DOHH2 (cell line): Measurements from ENCODE around the gene CBLN1.

Source experiments
- H3F3A ChIP-seq: fragments of 200-600 bp; sonication (generic), shearing (Covaris generic); 2 replicates; pipeline ENCODE4 v1.6.0; 2016; ENCODE audit warnings: antibody characterized with exemption, mild to moderate bottlenecking; ENCODE audit not compliant: control insufficient read depth, insufficient read depth
- H3K27ac ChIP-seq: fragments of 200-600 bp; sonication (generic); 2 replicates; pipeline ENCODE4 v1.5.1; 2014; ENCODE audit warnings: low read depth, mild to moderate bottlenecking, low read length, moderate library complexity
- H3K27me3 ChIP-seq: fragments of 200-600 bp; sonication (generic); 2 replicates; pipeline ENCODE4 v1.6.1; 2014; ENCODE audit warnings: mild to moderate bottlenecking, low read length, mixed read lengths; ENCODE audit not compliant: control insufficient read depth
- H3K36me3 ChIP-seq: fragments of 200-600 bp; sonication (generic); 2 replicates; pipeline ENCODE4 v1.6.1; 2014; ENCODE audit warnings: mild to moderate bottlenecking, low read length, moderate library complexity, mixed read lengths; ENCODE audit not compliant: control insufficient read depth
- H3K4me1 ChIP-seq: fragments of 200-600 bp; sonication (generic); 2 replicates; pipeline ENCODE4 v1.6.1; 2014; ENCODE audit warnings: mild to moderate bottlenecking, low read length, mixed read lengths; ENCODE audit not compliant: control insufficient read depth
- H3K4me2 ChIP-seq: fragments of 200-600 bp; sonication (generic); 2 replicates; pipeline ENCODE4 v1.6.0; 2014; ENCODE audit warnings: mild to moderate bottlenecking, low read length, moderate library complexity
- H3K4me3 ChIP-seq: fragments of 200-600 bp; sonication (generic); 2 replicates; pipeline ENCODE4 v1.5.1; 2014; ENCODE audit warnings: mild to moderate bottlenecking, low read length, mixed read lengths
- H3K79me2 ChIP-seq: fragments of 200-600 bp; sonication (generic); 2 replicates; pipeline ENCODE4 v1.6.1; 2014; ENCODE audit warnings: mild to moderate bottlenecking, low read length, mixed read lengths; ENCODE audit not compliant: control insufficient read depth
- H3K9me2 ChIP-seq: fragments of 200-600 bp; sonication (generic); replicated peaks from 2 replicates; pipeline ENCODE4 v1.6.1; 2014; ENCODE audit warnings: mild to moderate bottlenecking, low read length, mixed read lengths; ENCODE audit not compliant: control insufficient read depth
- H3K9me3 ChIP-seq: fragments of 200-600 bp; sonication (generic); 2 replicates; pipeline ENCODE4 v1.6.1; 2014; ENCODE audit warnings: antibody characterized with exemption, low read length, mixed read lengths; ENCODE audit not compliant: control insufficient read depth, insufficient read depth
- H4K20me1 ChIP-seq: fragments of 200-600 bp; sonication (generic); 2 replicates; pipeline ENCODE4 v1.6.0; 2014; ENCODE audit warnings: low read depth, mild to moderate bottlenecking, antibody characterized with exemption, low read length, moderate library complexity; ENCODE audit not compliant: control insufficient read depth, insufficient read depth
- CTCF ChIP-seq: fragments of 200-600 bp; sonication (generic); IDR thresholded peaks from one replicate; pipeline ENCODE4 v1.5.1; 2014; ENCODE audit warnings: antibody characterized with exemption, mild to moderate bottlenecking, low read depth, low read length; ENCODE audit not compliant: poor library complexity, severe bottlenecking
- EZH2phosphoT487 ChIP-seq: fragments of 200-600 bp; sonication (generic); IDR thresholded peaks from 2 replicates; pipeline ENCODE4 v1.6.1; 2017; ENCODE audit warnings: borderline replicate concordance, mild to moderate bottlenecking, antibody characterized with exemption, low read length, moderate library complexity, mixed read lengths

Gene CBLN1

GRCh38 chr16:49327466-49327865 is 45.8 kb upstream of the CBLN1 start:
- Histone ChIP-seq H3K9me3 (no peaks in the 10 kb centered on the region), H3K4me1 (no peaks in the 10 kb centered on the region), H4K20me1 (no peaks in the 10 kb centered on the region), H3K4me2 (no peak overlapping the region), H3K9me2 (no peaks in the 10 kb centered on the region), H3K79me2 (no peaks in the 10 kb centered on the region), H3F3A (no peaks in the 10 kb centered on the region), H3K27me3 (no peaks in the 10 kb centered on the region), H3K27ac (no peak overlapping the region), H3K4me3 (no peak overlapping the region), H3K36me3 (no peaks in the 10 kb centered on the region)
- TF ChIP-seq CTCF: no peak
- no peak for TF ChIP-seq EZH2phosphoT487

GRCh38 chr16:49324703-49325102 is 43.1 kb upstream of the CBLN1 start:
- Histone ChIP-seq H3K79me2 (no peaks in the 10 kb centered on the region), H3K4me2 (no peak overlapping the region), H4K20me1 (no peaks in the 10 kb centered on the region), H3K9me3 (no peaks in the 10 kb centered on the region), H3K4me3 (no peak overlapping the region), H3F3A (no peaks in the 10 kb centered on the region), H3K36me3 (no peaks in the 10 kb centered on the region), H3K4me1 (no peaks in the 10 kb centered on the region), H3K27ac (no peak overlapping the region), H3K9me2 (no peaks in the 10 kb centered on the region), H3K27me3 (no peaks in the 10 kb centered on the region)
- no peak for TF ChIP-seq CTCF

- Histone ChIP-seq H4K20me1 (no peaks in the 10 kb centered on the region), H3K4me3 (no peak overlapping the region), H3K36me3 (no peaks in the 10 kb centered on the region), H3K27me3 (0 out of 2 replicates have a peak, but pooled peaks cover 3% of the 10 kb centered on the region), H3F3A (no peaks in the 10 kb centered on the region), H3K9me3 (no peaks in the 10 kb centered on the region), H3K4me1 (no peaks in the 10 kb centered on the region), H3K9me2 (no peaks in the 10 kb centered on the region), H3K79me2 (no peaks in the 10 kb centered on the region), H3K27ac (no peak overlapping the region), H3K4me2 (no peak overlapping the region)
- TF ChIP-seq EZH2phosphoT487 (no peak), CTCF (no peak)
Measured at GRCh38 chr16:49315602-49316001, 34.0 kb upstream of the CBLN1 start.

- Histone ChIP-seq H3K9me2 (no peaks in the 10 kb centered on the region), H3K4me2 (no peak overlapping the region), H3K9me3 (no peaks in the 10 kb centered on the region), H3K36me3 (no peaks in the 10 kb centered on the region), H3K4me1 (no peaks in the 10 kb centered on the region), H3K27ac (no peak overlapping the region), H3K4me3 (no peak overlapping the region), H3F3A (no peaks in the 10 kb centered on the region), H3K27me3 (no peaks in the 10 kb centered on the region), H4K20me1 (no peaks in the 10 kb centered on the region), H3K79me2 (no peaks in the 10 kb centered on the region)
- no peak for TF ChIP-seq CTCF
Measured at GRCh38 chr16:49312389-49312985, 30.8 kb upstream of the CBLN1 start.
